ENCODE data around the gene COL27A1. TPM values are rescaled to one million over a fixed set of nuclear protein-coding genes. Genes with fewer than 3 reads are reported as not detected.
"Not testable (repeated sequence)": the region's sequence is repeated elsewhere in the genome, so short reads cannot be mapped to it uniquely, and the experiment has no call there.

The COL27A1 gene
- total RNA-seq, 1 donor from 2014 or later: 13.6 TPM

- no peak for ATAC-seq
These were observed 30.5 kb downstream of the COL27A1 start for GRCh38 chr9:114185570-114186490.

DNA sequence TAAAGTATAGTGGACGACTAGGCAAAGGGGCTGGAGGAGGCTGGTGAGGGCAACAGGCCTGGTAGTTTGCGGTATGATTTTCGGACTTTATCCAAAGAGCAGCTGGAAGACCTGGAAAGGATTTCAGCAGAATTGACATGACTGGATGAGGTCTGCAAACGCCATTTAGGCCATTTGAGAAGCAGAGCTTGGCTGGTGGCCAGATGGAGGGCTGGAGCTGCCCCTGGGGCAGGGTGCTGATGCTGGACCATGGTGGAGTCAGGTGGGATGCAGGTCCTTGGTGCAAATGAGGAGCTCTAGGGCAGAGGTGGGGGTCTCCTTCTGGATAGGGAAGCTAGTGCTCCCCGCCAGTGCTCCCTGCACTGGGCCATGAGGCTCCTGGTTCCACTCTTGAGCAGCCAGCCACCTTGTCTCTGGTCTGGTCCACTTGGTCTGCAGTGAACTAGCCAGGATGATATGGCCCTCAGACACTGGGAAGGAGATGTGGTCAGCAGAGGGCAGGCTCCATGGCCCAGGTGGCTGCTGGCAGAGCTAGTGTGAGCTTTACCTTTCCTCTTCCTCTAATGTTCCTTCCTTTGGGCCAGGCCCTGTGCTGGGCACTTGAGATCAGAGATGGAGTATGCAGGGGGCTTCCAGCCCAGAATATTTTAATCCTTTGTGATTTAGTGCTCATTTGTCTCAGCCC, 31.4 kb downstream of the COL27A1 start:
- ATAC-seq: no peak

DNA sequence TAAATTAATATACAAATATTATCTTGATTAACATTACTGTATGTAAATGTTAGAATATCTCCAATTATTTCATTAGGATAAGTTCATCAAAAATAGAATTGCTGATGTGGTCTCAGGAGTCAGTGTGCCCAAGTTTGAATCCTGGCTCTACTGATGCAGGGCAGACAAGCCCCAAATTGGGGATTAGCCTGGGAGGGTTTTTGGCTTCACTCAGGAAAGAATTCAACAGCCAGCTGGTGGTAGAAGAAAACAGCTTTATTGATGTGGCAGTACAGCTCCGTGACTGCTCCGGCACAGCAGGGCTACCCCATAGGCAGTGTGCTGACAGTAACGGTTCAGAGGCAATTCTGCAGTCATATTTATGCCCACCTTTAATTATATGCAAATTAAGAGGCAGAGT, 32.5 kb downstream of the COL27A1 start:
- no peak for ATAC-seq

GRCh38 chr9:114189823-114190562, 34.7 kb downstream of the COL27A1 start:
- no peak for ATAC-seq

DNA sequence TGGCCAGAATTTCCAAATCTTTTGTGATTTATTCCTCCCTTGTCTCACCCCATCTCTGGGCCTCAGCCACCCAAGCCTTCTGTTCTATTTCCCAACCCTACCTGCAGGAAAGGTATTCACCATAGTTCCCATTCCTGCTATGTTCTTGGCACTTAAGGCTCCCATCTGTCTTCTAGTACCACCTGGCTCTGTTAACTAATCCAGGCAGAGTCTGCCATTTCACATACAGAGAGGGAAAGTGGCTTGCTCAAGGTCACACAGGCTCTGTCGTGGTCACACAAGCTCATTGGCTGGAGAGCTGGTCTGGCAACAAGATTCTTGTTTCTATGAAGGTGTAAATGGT, 35.2 kb downstream of the COL27A1 start:
- no peak for ATAC-seq

GRCh38 chr9:114191402-114191801, 36.1 kb downstream of the COL27A1 start:
- ATAC-seq: not testable (repeated sequence)

- no peak for ATAC-seq
These were observed 37.2 kb downstream of the COL27A1 start for GRCh38 chr9:114192539-114192938.

DNA sequence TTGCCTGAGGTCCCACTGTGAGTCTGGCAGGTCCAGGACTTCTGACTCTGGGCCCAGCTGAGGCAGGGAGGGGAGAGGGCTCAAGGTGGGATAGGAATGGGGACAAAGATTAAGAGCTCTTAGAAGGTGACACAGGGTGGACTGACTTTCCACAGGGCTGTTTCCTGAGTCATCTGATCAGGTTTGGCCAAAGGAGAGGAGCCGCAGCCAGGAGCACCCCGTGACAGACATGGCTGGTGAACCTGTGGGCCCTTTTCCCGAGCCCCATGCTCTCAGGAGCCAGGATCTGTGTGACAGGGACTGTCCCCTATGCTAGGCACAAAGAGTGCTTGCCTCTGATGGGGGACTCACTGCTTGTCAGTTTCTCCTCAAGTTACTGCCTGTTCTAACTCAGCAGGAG, 37.8 kb downstream of the COL27A1 start:
- no peak for ATAC-seq

GRCh38 chr9:114196117-114196516, 40.8 kb downstream of the COL27A1 start:
- ATAC-seq: no peak

GRCh38 chr9:114196979-114197622, 41.8 kb downstream of the COL27A1 start:
- no peak for ATAC-seq

GRCh38 chr9:114198249-114199040, 43.1 kb downstream of the COL27A1 start:
- ATAC-seq: no peak

DNA sequence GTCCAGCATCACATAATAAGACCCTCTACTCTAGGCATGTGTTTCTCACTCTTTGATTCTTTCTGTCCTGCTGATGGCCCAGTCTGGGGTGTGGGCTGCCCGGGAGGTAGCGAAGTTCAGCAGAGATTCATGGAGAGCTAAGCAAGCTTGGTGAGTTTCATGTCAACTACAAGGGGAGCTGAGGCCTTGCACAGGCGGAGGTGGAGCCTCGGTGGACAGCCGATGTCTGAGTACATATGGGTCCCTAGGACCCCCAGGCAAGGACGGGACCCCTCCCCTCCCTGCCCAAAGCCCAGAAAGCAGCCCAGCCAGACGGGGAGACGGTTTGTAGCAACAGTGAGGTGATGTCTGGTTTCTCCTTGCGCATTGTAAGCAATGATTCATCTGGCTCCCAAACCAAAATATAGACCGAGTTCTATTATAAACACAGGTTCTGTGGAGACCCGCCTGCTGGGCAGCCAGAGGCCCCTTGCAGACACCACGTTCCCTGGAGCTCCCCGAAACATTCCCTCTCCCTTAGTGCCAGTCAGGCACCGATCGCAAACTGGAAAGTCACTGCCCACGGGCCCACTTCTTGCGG, 45.5 kb downstream of the COL27A1 start:
- ATAC-seq: no peak

- no peak for ATAC-seq
These were observed 47.1 kb downstream of the COL27A1 start for GRCh38 chr9:114202396-114202795.

DNA sequence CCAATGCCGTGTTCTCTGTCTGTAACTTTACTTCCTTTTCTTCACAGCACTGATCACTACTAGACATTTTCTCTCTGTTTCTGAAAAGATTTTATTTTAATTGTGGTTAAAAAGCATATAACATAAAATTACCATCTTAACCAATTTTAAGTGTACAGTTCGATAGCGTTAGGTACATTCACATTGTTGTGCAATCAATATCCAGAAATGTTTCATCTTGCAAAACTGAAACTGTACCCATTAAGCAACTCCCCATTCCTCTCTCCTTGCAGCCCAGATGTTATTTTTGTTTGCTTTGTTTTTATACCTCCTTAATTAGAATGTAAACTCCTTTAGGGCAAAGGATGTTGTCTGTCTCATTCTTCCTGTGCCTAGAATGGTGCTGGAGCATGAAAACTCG, 47.5 kb downstream of the COL27A1 start:
- ATAC-seq: no peak

- ATAC-seq: no peak
These were observed 48.2 kb downstream of the COL27A1 start for GRCh38 chr9:114203410-114204140.

- no peak for ATAC-seq
These were observed 48.9 kb downstream of the COL27A1 start for GRCh38 chr9:114204265-114204664.

GRCh38 chr9:114205171-114206015, 50.1 kb downstream of the COL27A1 start:
- ATAC-seq: no peak

DNA sequence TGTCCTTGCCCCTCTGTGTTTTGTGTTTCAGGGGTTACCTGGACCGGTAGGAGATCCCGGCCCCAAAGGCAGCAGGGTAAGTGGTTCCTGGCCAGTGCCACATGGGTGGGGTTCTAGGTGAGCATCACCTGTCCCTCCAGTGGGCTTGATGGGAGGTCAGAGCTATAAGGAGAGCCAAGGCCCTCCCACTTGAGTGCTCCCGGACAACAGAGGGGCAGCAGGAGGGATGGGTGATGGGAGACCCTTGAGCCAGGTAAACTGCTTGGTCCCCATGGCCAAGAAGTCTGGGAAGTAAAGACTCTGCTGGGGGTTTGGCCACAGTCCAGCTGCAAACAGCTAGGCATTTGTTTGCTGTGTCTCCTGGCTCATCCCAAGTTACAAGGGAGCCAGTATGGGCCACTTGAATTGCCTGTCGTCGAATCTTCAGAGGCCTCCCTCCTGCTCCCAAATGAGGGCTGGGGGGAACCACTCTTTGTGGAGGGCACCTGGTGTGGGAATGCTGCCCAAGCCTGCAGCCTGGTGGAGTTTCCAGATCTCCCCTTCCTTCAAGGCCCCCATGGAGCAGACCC, 51.0 kb downstream of the COL27A1 start:
- ATAC-seq: no peak

GRCh38 chr9:114207034-114207810, 51.9 kb downstream of the COL27A1 start:
- peak; percentile 65 for ATAC-seq

Measured in esophagus mucosa (tissue), 1 donor.